ENCODE results near the gene CD302.

Gene CD302

GRCh38 chr2:159722580-159722979 is 75.4 kb downstream of the CD302 start:
- Histone ChIP-seq H3K36me3 (ENCODE audit: insufficient read depth, low read length) (peaks cover 81% of the 10 kb centered on the region), H3K4me2 (ENCODE audit: insufficient read depth, low read length) (no peak overlapping the region), H3K27ac (ENCODE audit: low read length) (no peak overlapping the region), H3K9me3 (ENCODE audit: insufficient read depth, low read length, severe bottlenecking) (no peaks in the 10 kb centered on the region), H3K9ac (ENCODE audit: low read depth, low read length) (no peak overlapping the region), H4K20me1 (ENCODE audit: insufficient read depth, low read length) (peaks cover 96% of the 10 kb centered on the region), H3K4me1 (ENCODE audit: insufficient read depth, low read length) (peaks cover 4% of the 10 kb centered on the region; the same call in 1 of the 2 replicates), H3K4me3 (ENCODE audit: low read depth in 1 of 2, low read length in 2 of 2) (no peak overlapping the region), H2AFZ (ENCODE audit: low read depth, low read length) (no peak overlapping the region), H3K79me2 (ENCODE audit: insufficient read depth, low read length) (peaks cover 100% of the 10 kb centered on the region), H3K27me3 (ENCODE audit: insufficient read depth, low read length, poor library complexity) (no peaks in the 10 kb centered on the region)
- TF ChIP-seq EZH2 (IDR thresholded peaks at IDR 0.05; ENCODE audit: borderline replicate concordance, low read depth, low read length, severe bottlenecking) (no peak), CTCF (IDR thresholded peaks at IDR 0.05; ENCODE audit: borderline replicate concordance, extremely low read depth, low read length, poor library complexity, severe bottlenecking) (no peak)
- ATAC-seq (ENCODE audit: insufficient read depth, low read depth): no peak
- no peak for DNase-seq

GRCh38 chr2:159720676-159721075 is 77.3 kb downstream of the CD302 start:
- no peak overlapping the region for H3K27ac ChIP-seq (ENCODE audit: low read length)
- no peak for DNase-seq
- no peak overlapping the region for H3K9ac ChIP-seq (ENCODE audit: low read depth, low read length)
- H3K36me3 ChIP-seq (ENCODE audit: insufficient read depth, low read length): peaks cover 90% of the 10 kb centered on the region
- ATAC-seq (ENCODE audit: insufficient read depth, low read depth): no peak
- no peak overlapping the region for H3K4me3 ChIP-seq (ENCODE audit: low read depth in 1 of 2, low read length in 2 of 2)
- no peaks in the 10 kb centered on the region for H3K27me3 ChIP-seq (ENCODE audit: insufficient read depth, low read length, poor library complexity)
- peaks cover 100% of the 10 kb centered on the region for H3K79me2 ChIP-seq (ENCODE audit: insufficient read depth, low read length)
- H3K4me2 ChIP-seq (ENCODE audit: insufficient read depth, low read length): no peak overlapping the region
- peaks cover 17% of the 10 kb centered on the region for H3K4me1 ChIP-seq (ENCODE audit: insufficient read depth, low read length)
- H2AFZ ChIP-seq (ENCODE audit: low read depth, low read length): no peak overlapping the region
- H4K20me1 ChIP-seq (ENCODE audit: insufficient read depth, low read length): peaks cover 96% of the 10 kb centered on the region
- TF ChIP-seq EZH2 (IDR thresholded peaks at IDR 0.05; ENCODE audit: borderline replicate concordance, low read depth, low read length, severe bottlenecking) (no peak), CTCF (IDR thresholded peaks at IDR 0.05; ENCODE audit: borderline replicate concordance, extremely low read depth, low read length, poor library complexity, severe bottlenecking) (no peak)
- no peaks in the 10 kb centered on the region for H3K9me3 ChIP-seq (ENCODE audit: insufficient read depth, low read length, severe bottlenecking)

Measured in DND-41 (cell line).